Thymus (tissue), 11 donors: ENCODE results near the gene CDAN1. TPM values are rescaled to one million over a fixed set of nuclear protein-coding genes. Genes with fewer than 3 reads are reported as not detected.
A peak's percentile ranks its signal among the peaks of the same experiment; 100 is the strongest.

ENCODE experiments used
- DNase-seq, 9 donors: peaks; one replicate each; pipeline ENCODE4 v3.0.0-alpha.2; 2013; ENCODE audit warnings: low spot score in 9 of 9, low read depth in 6 of 9, missing footprints in 1 of 9
- H3K27ac ChIP-seq, 2 donors: one replicate each; pipeline ENCODE4 v1.5.1; 2013; ENCODE audit warnings: control low read depth in 1 of 2, low read depth in 1 of 2, low read length in 1 of 2, mild to moderate bottlenecking in 1 of 2, moderate library complexity in 1 of 2
- H3K27me3 ChIP-seq, 2 donors: one replicate each; pipeline ENCODE4 v1.5.1; 2013; ENCODE audit warnings: low read length in 1 of 2; ENCODE audit not compliant: control insufficient read depth in 2 of 2, insufficient read depth in 1 of 2
- H3K36me3 ChIP-seq, 2 donors: one replicate each; pipeline ENCODE4 v1.5.1; 2013; ENCODE audit warnings: low read length in 1 of 2, mild to moderate bottlenecking in 1 of 2, moderate library complexity in 1 of 2; ENCODE audit not compliant: control insufficient read depth in 2 of 2, insufficient read depth in 2 of 2
- H3K4me1 ChIP-seq, 2 donors: one replicate each; pipeline ENCODE4 v1.5.1; 2013; ENCODE audit warnings: low read length in 2 of 2; ENCODE audit not compliant: control insufficient read depth in 2 of 2, insufficient read depth in 2 of 2
- H3K4me3 ChIP-seq, 2 donors: one replicate each; pipeline ENCODE4 v1.5.1; 2013; ENCODE audit warnings: low read length in 2 of 2, control low read depth in 1 of 2, mild to moderate bottlenecking in 1 of 2
- H3K9me3 ChIP-seq, 2 donors: one replicate each; pipeline ENCODE4 v1.5.1; 2013; ENCODE audit warnings: low read length in 1 of 2, mild to moderate bottlenecking in 1 of 2; ENCODE audit not compliant: control insufficient read depth in 2 of 2, insufficient read depth in 1 of 2
- WGBS: extraction: QIAGEN DNeasy Blood & Tissue Kit; methylation state at CpG from one replicate; pipeline ENCODE4 v1.1.7; 2013; 5-methylcytosine and 5-hydroxymethylcytosine counted together
- polyA plus RNA-seq: library from polyadenylated mRNA; stranded (reverse); fragments of 200-250 nt; gene quantifications from one replicate; pipeline ENCODE4 v1.2.3, GENCODE V29; 2013
- total RNA-seq: library from RNA; stranded (reverse); fragments of 120-200 nt; gene quantifications from one replicate; pipeline ENCODE4 v1.2.4, GENCODE V29; 2013
- donor health status: healthy.

Gene CDAN1
- total and polyA plus RNA-seq, 2 donors = 8.1 to 14.8 TPM

- H3K4me1 ChIP-seq = peaks cover 9 to 14% of the 10 kb centered on the region in 2 donors
- peaks cover 20 to 26% of the 10 kb centered on the region in 2 donors for H3K36me3 ChIP-seq
- WGBS = 88% methylated on average over 21 of the region's 21 CpGs
- H3K27me3 ChIP-seq = no peaks in the 10 kb centered on the region
- H3K9me3 ChIP-seq = no peaks in the 10 kb centered on the region
- DNase-seq = peak in 1 of 9 donors; percentile 2
- H3K4me3 ChIP-seq = peak overlapping the region; percentile 77 to 93
- peak overlapping the region in 1 of 2 donors; percentile 85 for H3K27ac ChIP-seq
These were observed 801 bp upstream of the CDAN1 start for GRCh38 chr15:42737529-42738328.

- peak overlapping the region in 1 of 2 donors; percentile 79 for H3K27ac ChIP-seq
- H3K9me3 ChIP-seq = no peaks in the 10 kb centered on the region
- H3K4me3 ChIP-seq = peak overlapping the region; percentile 77 to 93
- DNase-seq = peak in 5 of 9 donors; percentile 1 to 46 (median 12)
- H3K4me1 ChIP-seq = peaks cover 9 to 14% of the 10 kb centered on the region in 2 donors
- peaks cover 35 to 39% of the 10 kb centered on the region in 2 donors for H3K36me3 ChIP-seq
- H3K27me3 ChIP-seq = no peaks in the 10 kb centered on the region
- WGBS = 4% methylated on average over 55 of the region's 55 CpGs
These were observed 643 bp downstream of the CDAN1 start for GRCh38 chr15:42736178-42736792.

GRCh38 chr15:42735382-42736165, 1.4 kb downstream of the CDAN1 start:
- no peak for DNase-seq
- Histone ChIP-seq H3K9me3 (no peaks in the 10 kb centered on the region), H3K27ac (no peak overlapping the region), H3K36me3 (peaks cover 42 to 46% of the 10 kb centered on the region in 2 donors), H3K4me3 (peak overlapping the region; percentile 45 to 93), H3K4me1 (peaks cover 9 to 14% of the 10 kb centered on the region in 2 donors), H3K27me3 (no peaks in the 10 kb centered on the region)
- WGBS = 95% methylated on average over 19 of the region's 19 CpGs

GRCh38 chr15:42734076-42734672, 2.8 kb downstream of the CDAN1 start:
- WGBS = 96% methylated on average over 6 of the region's 6 CpGs
- H3K4me3 ChIP-seq = no peak overlapping the region
- no peaks in the 10 kb centered on the region for H3K27me3 ChIP-seq
- no peaks in the 10 kb centered on the region for H3K9me3 ChIP-seq
- peaks cover 9 to 14% of the 10 kb centered on the region in 2 donors for H3K4me1 ChIP-seq
- no peak overlapping the region for H3K27ac ChIP-seq
- peaks cover 56 to 59% of the 10 kb centered on the region in 2 donors for H3K36me3 ChIP-seq
- no peak for DNase-seq

- H3K27me3 ChIP-seq = no peaks in the 10 kb centered on the region
- no peak overlapping the region for H3K4me3 ChIP-seq
- WGBS = 96% methylated on average over 11 of the region's 11 CpGs
- DNase-seq = no peak
- H3K9me3 ChIP-seq = no peaks in the 10 kb centered on the region
- peaks cover 65 to 69% of the 10 kb centered on the region in 2 donors for H3K36me3 ChIP-seq
- peaks cover 9 to 14% of the 10 kb centered on the region in 2 donors for H3K4me1 ChIP-seq
- no peak overlapping the region for H3K27ac ChIP-seq
These were observed 3.9 kb downstream of the CDAN1 start for GRCh38 chr15:42733027-42733426.

- Histone ChIP-seq H3K4me1 (peaks cover 9 to 10% of the 10 kb centered on the region in 2 donors), H3K27me3 (no peaks in the 10 kb centered on the region), H3K9me3 (no peaks in the 10 kb centered on the region), H3K36me3 (peaks cover 72 to 77% of the 10 kb centered on the region in 2 donors), H3K27ac (no peak overlapping the region), H3K4me3 (no peak overlapping the region)
- 97% methylated on average over 15 of the region's 15 CpGs for WGBS
- DNase-seq = no peak
These were observed 4.7 kb downstream of the CDAN1 start for GRCh38 chr15:42732095-42732827.

GRCh38 chr15:42731461-42731860, 5.5 kb downstream of the CDAN1 start:
- Histone ChIP-seq H3K36me3 (peaks cover 78 to 85% of the 10 kb centered on the region in 2 donors), H3K4me1 (peaks cover 8 to 9% of the 10 kb centered on the region in 2 donors), H3K9me3 (no peaks in the 10 kb centered on the region), H3K27me3 (no peaks in the 10 kb centered on the region), H3K27ac (no peak overlapping the region), H3K4me3 (no peak overlapping the region)
- 94% methylated on average over 6 of the region's 6 CpGs for WGBS
- no peak for DNase-seq

GRCh38 chr15:42730536-42730935, 6.4 kb downstream of the CDAN1 start:
- no peak overlapping the region for H3K4me3 ChIP-seq
- no peak for DNase-seq
- no peak overlapping the region for H3K27ac ChIP-seq
- no peaks in the 10 kb centered on the region for H3K9me3 ChIP-seq
- H3K27me3 ChIP-seq = no peaks in the 10 kb centered on the region
- WGBS = 97% methylated on average over 14 of the region's 14 CpGs
- H3K4me1 ChIP-seq = peaks cover 2% of the 10 kb centered on the region in 2 donors
- H3K36me3 ChIP-seq = peaks cover 87 to 92% of the 10 kb centered on the region in 2 donors
